Activated naive CD8-positive, alpha-beta T cell treated with anti-CD3 and anti-CD28 coated beads, Interleukin-2, amount 10 ng/mL, durations not matched to agents 7 days and 5 days (primary cell): ENCODE results near the gene MACROD2. TPM values are rescaled to one million over a fixed set of nuclear protein-coding genes. Genes with fewer than 3 reads are reported as not detected.

Experiments
- ATAC-seq: fragments of 150-1000 bp; cut with Tn5 transposase; one replicate; pipeline ENCODE4 v1.10.0; 2021; ENCODE audit warnings: low read depth, moderate library complexity
- POLR2A ChIA-PET: fragments of 350-600 bp; sonication (Branson Sonifier 250); formaldehyde crosslinking; loops from one replicate; lab custom pipeline; 2021; ENCODE audit warnings: antibody characterized with exemption; lab: Charles Lee
- DNase-seq: peaks from one replicate; pipeline ENCODE4 v3.0.0; 2021
- H3K27ac Mint-ChIP-seq: one replicate; pipeline ENCODE4 v1.8.0; 2022; ENCODE audit warnings: mild to moderate bottlenecking, mixed read lengths
- H3K27me3 Mint-ChIP-seq: one replicate; pipeline ENCODE4 v1.8.0; 2022; ENCODE audit warnings: mild to moderate bottlenecking, moderate library complexity, mixed read lengths
- H3K36me3 Mint-ChIP-seq: one replicate; pipeline ENCODE4 v1.8.0; 2021; ENCODE audit warnings: mild to moderate bottlenecking, mixed read lengths
- H3K4me1 Mint-ChIP-seq: one replicate; pipeline ENCODE4 v1.8.0; 2021; ENCODE audit warnings: mixed read lengths
- H3K4me3 Mint-ChIP-seq: one replicate; pipeline ENCODE4 v1.8.0; 2022; ENCODE audit warnings: mild to moderate bottlenecking, moderate library complexity, mixed read lengths
- H3K9me3 Mint-ChIP-seq: one replicate; pipeline ENCODE4 v1.8.0; 2021; ENCODE audit warnings: mixed read lengths
- total RNA-seq, 2 experiments: library from RNA; stranded (reverse); gene quantifications; one replicate each; pipeline ENCODE4 v1.2.3, GENCODE V29; 2021

Gene MACROD2
- total RNA-seq, 2 experiments from 2014 or later = not detected

DNA sequence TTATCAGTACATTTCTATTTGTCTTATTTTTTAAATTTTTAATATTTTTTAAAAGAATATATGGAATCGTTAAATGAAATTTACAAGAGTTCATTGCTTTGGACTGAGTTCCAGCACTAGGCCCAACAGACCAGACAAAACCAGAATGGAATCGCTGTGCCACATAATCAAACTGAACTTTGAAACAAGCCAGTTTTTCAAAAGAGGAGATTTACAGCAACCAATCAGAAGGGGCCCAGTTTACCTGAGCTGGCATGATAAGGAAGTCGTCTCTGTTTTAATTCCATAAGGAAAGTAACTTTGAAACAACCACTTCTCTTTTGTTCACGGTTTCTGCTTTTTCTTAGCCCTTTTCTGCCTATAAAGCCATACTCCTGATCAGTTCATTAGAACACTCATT lies 635.7 kb downstream of the MACROD2 start:
- H3K36me3 Mint-ChIP-seq = no peaks in the 10 kb centered on the region
- no peaks in the 10 kb centered on the region for H3K4me1 Mint-ChIP-seq
- POLR2A ChIA-PET = no interaction called here
- ATAC-seq (no peak), DNase-seq (no peak)
- no peak overlapping the region for H3K4me3 Mint-ChIP-seq
- H3K27me3 Mint-ChIP-seq = no peaks in the 10 kb centered on the region
- no peak overlapping the region for H3K27ac Mint-ChIP-seq
- H3K9me3 Mint-ChIP-seq = peaks cover 2% of the 10 kb centered on the region

GRCh38 chr20:14632906-14633305 lies 637.6 kb downstream of the MACROD2 start:
- Mint-ChIP-seq H3K36me3 (no peaks in the 10 kb centered on the region), H3K27ac (no peak overlapping the region), H3K9me3 (peaks cover 2% of the 10 kb centered on the region), H3K27me3 (no peaks in the 10 kb centered on the region), H3K4me3 (no peak overlapping the region), H3K4me1 (no peaks in the 10 kb centered on the region)
- POLR2A ChIA-PET = no interaction called here
- no peak for ATAC-seq
- DNase-seq = no peak

DNA sequence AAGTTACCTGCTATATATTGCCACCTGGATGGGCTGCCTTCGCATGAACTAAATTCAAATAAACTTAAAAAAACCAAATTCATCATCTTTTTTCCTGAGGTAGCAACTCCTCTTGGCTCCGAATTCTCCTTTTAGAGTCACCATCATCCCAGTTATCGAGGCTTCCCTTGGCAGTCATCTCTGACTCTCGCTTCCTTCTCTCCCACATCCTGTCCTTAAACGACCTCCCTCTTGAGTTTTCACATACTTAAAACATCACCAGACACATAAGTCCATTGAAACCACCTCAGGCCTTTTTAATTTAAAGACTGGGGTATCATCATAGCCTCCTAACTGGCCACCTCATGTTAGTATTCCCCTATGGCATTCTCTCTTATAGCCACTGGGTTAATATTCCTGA lies 638.2 kb downstream of the MACROD2 start:
- Mint-ChIP-seq H3K36me3 (no peaks in the 10 kb centered on the region), H3K27ac (no peak overlapping the region), H3K4me1 (no peaks in the 10 kb centered on the region), H3K9me3 (no peaks in the 10 kb centered on the region), H3K27me3 (no peaks in the 10 kb centered on the region), H3K4me3 (no peak overlapping the region)
- DNase-seq (no peak), ATAC-seq (no peak)
- POLR2A ChIA-PET = no interaction called here

- POLR2A ChIA-PET = no interaction called here
- Mint-ChIP-seq H3K36me3 (no peaks in the 10 kb centered on the region), H3K9me3 (no peaks in the 10 kb centered on the region), H3K27ac (no peak overlapping the region), H3K4me1 (no peaks in the 10 kb centered on the region), H3K27me3 (no peaks in the 10 kb centered on the region), H3K4me3 (no peak overlapping the region)
- ATAC-seq (no peak), DNase-seq (no peak)
Measured at GRCh38 chr20:14634665-14635064, 639.3 kb downstream of the MACROD2 start.

DNA sequence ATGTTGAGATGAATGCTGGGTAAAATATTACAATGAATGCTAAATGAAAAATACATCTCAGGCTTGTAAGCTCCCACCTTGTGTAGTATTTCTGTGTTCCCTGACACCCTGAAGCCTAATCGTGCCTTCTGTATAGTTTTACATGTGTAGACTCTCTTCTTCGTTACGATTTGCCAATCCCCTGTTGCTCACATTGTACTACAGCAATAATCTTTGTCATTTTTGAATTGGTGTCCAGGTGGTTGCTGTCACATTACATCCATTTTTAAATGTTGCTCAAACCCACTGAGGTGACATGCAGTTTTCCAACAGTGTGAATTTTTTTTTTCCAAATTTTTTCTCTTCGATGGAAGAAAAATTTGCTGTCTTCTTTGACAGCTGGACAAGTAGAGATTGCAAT lies 642.1 kb downstream of the MACROD2 start:
- POLR2A ChIA-PET = no interaction called here
- ATAC-seq = no peak
- H3K27me3 Mint-ChIP-seq = no peaks in the 10 kb centered on the region

GRCh38 chr20:14643146-14643545 lies 647.8 kb downstream of the MACROD2 start:
- Mint-ChIP-seq H3K4me1 (no peaks in the 10 kb centered on the region), H3K4me3 (no peak overlapping the region), H3K27ac (no peak overlapping the region), H3K27me3 (no peaks in the 10 kb centered on the region), H3K9me3 (peaks cover 2% of the 10 kb centered on the region), H3K36me3 (no peaks in the 10 kb centered on the region)
- POLR2A ChIA-PET = no interaction called here
- ATAC-seq (no peak), DNase-seq (no peak)

More for the DNA sequence above, 642.1 kb downstream of the MACROD2 start:
- Mint-ChIP-seq H3K4me3 (no peak overlapping the region), H3K9me3 (peaks cover 2% of the 10 kb centered on the region), H3K27ac (no peak overlapping the region), H3K4me1 (no peaks in the 10 kb centered on the region), H3K36me3 (no peaks in the 10 kb centered on the region)
- no peak for DNase-seq

DNA sequence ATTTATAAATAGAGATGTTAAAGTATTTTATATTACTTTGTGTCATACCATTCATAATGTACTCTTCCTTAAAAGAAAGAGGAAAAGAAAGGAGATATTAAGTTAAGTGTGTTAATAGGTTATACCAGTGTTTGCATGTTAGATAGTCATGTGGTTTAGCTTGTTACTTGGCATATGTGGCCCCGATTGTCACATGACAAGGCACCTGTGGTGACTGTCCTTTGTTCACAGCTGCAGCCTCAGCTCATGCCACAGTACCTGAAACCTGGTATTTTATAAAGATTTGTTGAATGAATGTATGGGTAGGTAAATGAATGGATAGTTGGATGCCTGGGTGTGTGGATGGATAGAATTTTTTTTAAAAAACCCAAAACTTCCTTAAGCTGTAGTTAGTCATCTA lies 648.2 kb downstream of the MACROD2 start:
- Mint-ChIP-seq H3K4me1 (no peaks in the 10 kb centered on the region), H3K36me3 (no peaks in the 10 kb centered on the region), H3K4me3 (no peak overlapping the region), H3K9me3 (peaks cover 2% of the 10 kb centered on the region), H3K27ac (no peak overlapping the region), H3K27me3 (no peaks in the 10 kb centered on the region)
- POLR2A ChIA-PET = no interaction called here
- ATAC-seq (no peak), DNase-seq (no peak)

DNA sequence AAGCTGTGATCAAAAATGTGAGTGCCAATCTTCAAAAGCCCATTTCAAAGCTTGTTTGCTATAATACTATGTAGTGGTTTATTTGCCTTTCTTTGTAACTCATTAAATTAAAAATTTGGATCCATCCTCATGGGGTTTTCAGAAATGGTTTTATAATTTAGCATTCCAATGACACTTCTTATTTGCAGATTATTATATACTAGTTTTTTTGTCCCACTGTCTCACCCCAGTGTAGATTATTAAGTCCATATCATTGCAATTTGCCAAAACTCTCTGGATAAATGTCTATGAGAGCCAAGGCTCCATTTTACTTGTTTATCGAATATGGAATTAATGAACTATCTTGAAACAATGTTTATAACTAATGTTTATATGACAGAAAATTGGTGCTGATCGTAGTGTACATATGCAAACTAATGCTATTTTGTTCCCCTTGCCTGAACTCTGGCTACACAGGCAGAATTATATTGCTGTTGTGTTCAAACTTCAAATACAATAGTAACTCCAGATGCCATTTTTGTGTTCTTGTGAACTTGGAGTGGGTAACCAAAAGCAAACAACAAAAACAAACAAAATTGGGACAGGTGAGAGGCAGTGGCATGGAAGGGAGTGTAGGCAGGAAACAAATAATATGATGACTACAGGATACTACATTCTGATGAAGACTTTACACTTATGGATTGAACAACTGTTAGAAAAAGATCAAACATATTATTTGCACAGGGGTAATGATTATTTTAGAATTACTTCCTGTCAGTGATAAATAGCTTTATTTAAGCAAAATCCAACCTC lies 649.2 kb downstream of the MACROD2 start:
- H3K36me3 Mint-ChIP-seq = no peaks in the 10 kb centered on the region
- no peak overlapping the region for H3K27ac Mint-ChIP-seq
- POLR2A ChIA-PET = no interaction called here
- peaks cover 2% of the 10 kb centered on the region for H3K9me3 Mint-ChIP-seq
- no peaks in the 10 kb centered on the region for H3K27me3 Mint-ChIP-seq
- DNase-seq (no peak), ATAC-seq (no peak)
- no peaks in the 10 kb centered on the region for H3K4me1 Mint-ChIP-seq
- H3K4me3 Mint-ChIP-seq = no peak overlapping the region

DNA sequence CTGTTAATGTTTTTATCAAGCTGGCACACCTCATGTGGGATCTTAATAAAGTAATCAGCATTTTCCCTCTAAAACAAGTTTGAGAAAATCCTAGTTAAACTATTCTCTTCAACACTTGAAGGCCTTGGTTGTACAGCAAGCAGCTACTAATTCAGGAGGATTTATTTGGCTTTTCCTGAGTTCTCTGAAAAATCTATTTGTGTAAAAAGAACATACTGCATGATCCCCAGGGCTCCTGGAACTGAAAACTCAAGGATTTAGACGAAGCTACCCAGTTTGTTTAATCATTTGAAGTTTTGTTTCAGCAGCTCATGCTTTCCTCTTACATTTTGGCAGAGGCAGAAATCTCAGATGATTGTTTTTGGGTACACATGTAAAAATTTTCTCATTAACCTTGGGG lies 651.7 kb downstream of the MACROD2 start:
- H3K9me3 Mint-ChIP-seq = peaks cover 1% of the 10 kb centered on the region
- POLR2A ChIA-PET = no interaction called here
- H3K4me1 Mint-ChIP-seq = no peaks in the 10 kb centered on the region
- no peaks in the 10 kb centered on the region for H3K36me3 Mint-ChIP-seq
- no peak overlapping the region for H3K4me3 Mint-ChIP-seq
- no peaks in the 10 kb centered on the region for H3K27me3 Mint-ChIP-seq
- no peak overlapping the region for H3K27ac Mint-ChIP-seq
- ATAC-seq (no peak), DNase-seq (no peak)

GRCh38 chr20:14649662-14650061 lies 654.3 kb downstream of the MACROD2 start:
- Mint-ChIP-seq H3K4me3 (no peak overlapping the region), H3K9me3 (no peaks in the 10 kb centered on the region), H3K36me3 (no peaks in the 10 kb centered on the region), H3K4me1 (no peaks in the 10 kb centered on the region), H3K27ac (no peak overlapping the region), H3K27me3 (no peaks in the 10 kb centered on the region)
- ATAC-seq = no peak
- no peak for DNase-seq
- POLR2A ChIA-PET = no interaction called here

DNA sequence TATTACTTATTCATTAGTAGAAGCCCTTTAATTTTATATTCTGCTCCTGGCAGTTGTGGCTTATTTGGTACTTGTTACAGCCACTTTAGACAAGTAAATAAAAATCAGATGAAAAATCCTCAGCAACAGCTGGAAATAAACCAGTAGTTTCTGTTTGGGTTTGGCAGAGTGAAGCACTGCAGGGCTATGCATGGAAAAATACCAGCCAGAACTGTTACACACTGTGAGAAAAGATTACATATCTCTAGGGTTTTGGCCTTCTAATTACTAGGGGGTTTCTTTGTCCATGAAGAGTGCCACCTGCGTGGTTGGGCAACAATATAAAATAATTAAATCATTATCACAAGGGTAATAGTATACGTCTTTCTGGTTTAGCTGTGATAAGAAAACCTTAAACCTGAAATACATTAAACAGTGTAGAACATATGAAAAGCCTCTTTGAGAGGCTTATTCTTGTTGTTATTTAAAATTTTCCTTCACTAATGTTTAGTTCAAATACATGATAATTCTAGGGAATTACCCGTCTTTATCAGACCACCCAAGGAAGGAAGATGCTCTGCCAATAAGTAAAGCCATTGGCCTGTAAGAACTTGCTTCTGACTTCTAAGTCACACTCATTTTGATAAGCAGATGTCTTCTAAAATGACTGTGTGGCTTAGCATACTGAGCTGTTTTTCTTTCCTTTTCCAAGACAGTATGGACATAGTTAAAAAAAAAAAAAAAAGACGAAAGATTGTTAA lies 662.1 kb downstream of the MACROD2 start:
- Mint-ChIP-seq H3K4me3 (no peak overlapping the region), H3K27me3 (no peaks in the 10 kb centered on the region), H3K27ac (no peak overlapping the region), H3K4me1 (no peaks in the 10 kb centered on the region), H3K36me3 (no peaks in the 10 kb centered on the region), H3K9me3 (peaks cover 4% of the 10 kb centered on the region)
- no peak for ATAC-seq
- POLR2A ChIA-PET = no interaction called here
- no peak for DNase-seq

DNA sequence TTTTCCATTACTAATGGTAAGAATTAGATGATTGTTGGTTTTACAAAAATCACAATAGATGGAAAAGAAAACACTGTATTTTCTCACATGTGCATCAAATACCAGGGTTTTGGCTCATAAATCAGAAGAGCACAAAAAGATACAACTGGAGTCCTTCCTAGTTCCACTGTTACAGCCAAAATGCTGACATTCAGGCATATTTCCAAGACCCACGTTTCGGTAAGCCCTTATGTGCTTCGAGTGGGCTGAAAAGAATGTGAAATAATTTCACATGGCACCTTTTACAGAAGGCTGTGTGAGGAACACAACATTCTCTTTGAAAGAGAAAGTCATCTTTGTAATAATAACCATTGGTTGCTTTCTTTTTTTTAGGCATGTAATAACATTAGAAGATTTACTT lies 668.8 kb downstream of the MACROD2 start:
- DNase-seq = no peak
- POLR2A ChIA-PET = no interaction called here

DNA sequence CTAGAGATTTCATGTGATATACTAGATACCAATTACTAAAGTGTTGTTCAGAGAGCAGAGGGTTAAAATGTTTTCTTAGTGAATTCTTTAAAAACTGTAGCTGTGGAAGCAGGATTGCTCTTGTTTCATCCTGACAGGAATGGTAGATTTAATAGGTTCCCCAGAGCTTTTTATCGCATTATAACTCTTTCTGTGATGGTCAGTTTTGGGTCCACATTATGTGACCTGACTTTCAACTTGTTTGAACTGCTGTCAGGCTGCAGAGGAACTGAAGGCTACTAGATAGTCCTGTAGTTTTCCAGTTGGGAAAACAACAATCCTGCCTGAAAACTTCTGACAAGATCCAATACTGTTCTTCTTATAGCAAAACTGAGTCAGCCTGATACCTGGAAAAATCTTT lies 671.4 kb downstream of the MACROD2 start:
- H3K27ac Mint-ChIP-seq = no peak overlapping the region
- ATAC-seq (no peak), DNase-seq (no peak)
- H3K36me3 Mint-ChIP-seq = no peaks in the 10 kb centered on the region
- POLR2A ChIA-PET = no interaction called here
- H3K27me3 Mint-ChIP-seq = no peaks in the 10 kb centered on the region
- no peak overlapping the region for H3K4me3 Mint-ChIP-seq
- no peaks in the 10 kb centered on the region for H3K4me1 Mint-ChIP-seq
- H3K9me3 Mint-ChIP-seq = no peaks in the 10 kb centered on the region

More for the DNA sequence above, 668.8 kb downstream of the MACROD2 start:
- Mint-ChIP-seq H3K4me3 (no peak overlapping the region), H3K36me3 (no peaks in the 10 kb centered on the region), H3K27ac (no peak overlapping the region), H3K4me1 (no peaks in the 10 kb centered on the region), H3K9me3 (peaks cover 4% of the 10 kb centered on the region), H3K27me3 (no peaks in the 10 kb centered on the region)
- no peak for ATAC-seq

GRCh38 chr20:14667226-14667625 lies 671.9 kb downstream of the MACROD2 start:
- Mint-ChIP-seq H3K27me3 (no peaks in the 10 kb centered on the region), H3K27ac (no peak overlapping the region), H3K9me3 (no peaks in the 10 kb centered on the region), H3K4me1 (no peaks in the 10 kb centered on the region), H3K36me3 (no peaks in the 10 kb centered on the region), H3K4me3 (no peak overlapping the region)
- POLR2A ChIA-PET = no interaction called here
- ATAC-seq (no peak), DNase-seq (no peak)
